NCI-H524 treated with DMSO at 0.1 percent for 48 hours (cell line): ENCODE data around the gene WDR26.
"Not testable (repeated sequence)": the region's sequence is repeated elsewhere in the genome, so short reads cannot be mapped to it uniquely, and the experiment has no call there.

Experiments used
- DNase-seq: peaks from one replicate; lab custom pipeline; 2025; lab: John Stamatoyannopoulos, UW

WDR26 gene

GRCh38 chr1:224392411-224393249 lies 42.0 kb downstream of the WDR26 start:
- no peak for DNase-seq

GRCh38 chr1:224390517-224390916 lies 44.1 kb downstream of the WDR26 start:
- no peak for DNase-seq

- DNase-seq, result no peak
Observed at GRCh38 chr1:224387943-224388342, 46.7 kb downstream of the WDR26 start.

- DNase-seq, result no peak
Observed at GRCh38 chr1:224387302-224387912, 47.2 kb downstream of the WDR26 start.

- DNase-seq, result no peak
Observed at GRCh38 chr1:224383218-224383617, 51.4 kb downstream of the WDR26 start.

- no peak for DNase-seq
Observed at GRCh38 chr1:224381880-224382548, 52.6 kb downstream of the WDR26 start.

- DNase-seq, result no peak
Observed at GRCh38 chr1:224380003-224380402, 54.6 kb downstream of the WDR26 start.

GRCh38 chr1:224378855-224379631 lies 55.6 kb downstream of the WDR26 start:
- DNase-seq, result no peak

- DNase-seq, result no peak
Observed at GRCh38 chr1:224377676-224378006, 57.0 kb downstream of the WDR26 start.

- no peak for DNase-seq
Observed at GRCh38 chr1:224375059-224375458, 59.5 kb downstream of the WDR26 start.

- DNase-seq, result no peak
Observed at GRCh38 chr1:224373008-224373590, 61.5 kb downstream of the WDR26 start.

GRCh38 chr1:224368409-224368808 lies 66.2 kb downstream of the WDR26 start:
- DNase-seq, result no peak

GRCh38 chr1:224359207-224359606 lies 75.4 kb downstream of the WDR26 start:
- no peak for DNase-seq

GRCh38 chr1:224358237-224358636 lies 76.4 kb downstream of the WDR26 start:
- no peak for DNase-seq

- DNase-seq, result no peak
Observed at GRCh38 chr1:224357626-224358124, 76.9 kb downstream of the WDR26 start.

- DNase-seq, result peak; percentile 68
Observed at GRCh38 chr1:224356685-224357625, 77.6 kb downstream of the WDR26 start, which contains the start of gene CNIH4. CNIH4 (plus strand) TSS chr1:224356879; CDS start chr1:224356925, 46 bp downstream.

GRCh38 chr1:224353975-224354925 lies 80.3 kb downstream of the WDR26 start:
- DNase-seq, result no peak

GRCh38 chr1:224352436-224353085 lies 82.0 kb downstream of the WDR26 start:
- DNase-seq, result not testable (repeated sequence)

- DNase-seq, result not testable (repeated sequence)
Observed at GRCh38 chr1:224349716-224350115, 84.9 kb downstream of the WDR26 start.
